WTC11 (cell line): Measurements from ENCODE around the gene CD68. TPM values are rescaled to one million over a fixed set of nuclear protein-coding genes. Genes with fewer than 3 reads are reported as not detected.

ENCODE experiments used
- ATAC-seq: fragments of 200-7000 bp; cut with Tn5 transposase; 2 replicates; pipeline ENCODE4 v1.10.0; 2021; ENCODE audit warnings: mild to moderate bottlenecking, moderate library complexity
- CTCF ChIA-PET: fragments of 300-600 bp; sonication (Branson Sonifier 250); formaldehyde crosslinking; loops from one replicate; lab custom pipeline; 2021; ENCODE audit warnings: antibody characterized with exemption; lab: Charles Lee
- POLR2A ChIA-PET: fragments of 350-600 bp; sonication (Branson Sonifier 250); formaldehyde crosslinking; loops from one replicate; lab custom pipeline; 2021; ENCODE audit warnings: antibody characterized with exemption; lab: Charles Lee
- DNase-seq: peaks from one replicate; pipeline ENCODE4 v3.0.0; 2021; ENCODE audit warnings: low spot score
- H3K27ac Mint-ChIP-seq: 2 replicates; pipeline ENCODE4 v1.8.0; 2021; ENCODE audit warnings: mixed read lengths
- H3K27me3 Mint-ChIP-seq: 2 replicates; pipeline ENCODE4 v1.8.0; 2021; ENCODE audit warnings: low read depth, mild to moderate bottlenecking, moderate library complexity, mixed read lengths
- H3K36me3 Mint-ChIP-seq: 2 replicates; pipeline ENCODE4 v1.8.0; 2021; ENCODE audit warnings: mixed read lengths
- H3K4me1 Mint-ChIP-seq: 2 replicates; pipeline ENCODE4 v1.8.0; 2022; ENCODE audit warnings: mixed read lengths
- H3K4me3 Mint-ChIP-seq: 2 replicates; pipeline ENCODE4 v1.8.0; 2021; ENCODE audit warnings: mild to moderate bottlenecking, moderate library complexity, mixed read lengths
- H3K9me3 Mint-ChIP-seq: 2 replicates; pipeline ENCODE4 v1.8.0; 2021; ENCODE audit warnings: mixed read lengths
- AFF4 ChIP-seq: sonication (generic); formaldehyde crosslinking; IDR thresholded peaks from 2 replicates; pipeline ENCODE4 v1.8.1; 2023; ENCODE audit warnings: mild to moderate bottlenecking, missing genetic modification reagents, borderline replicate concordance
- AR ChIP-seq: fragments of 250-450 bp; sonication (Bioruptor Pico); IDR thresholded peaks from 2 replicates; pipeline ENCODE4 v1.9.0; 2021; ENCODE audit warnings: mild to moderate bottlenecking
- ATF1 ChIP-seq: sonication (generic); formaldehyde crosslinking; IDR thresholded peaks from 2 replicates; pipeline ENCODE4 v1.8.1; 2023; ENCODE audit warnings: mild to moderate bottlenecking, moderate library complexity, missing genetic modification reagents
- CBFB ChIP-seq: sonication (generic); formaldehyde crosslinking; IDR thresholded peaks from 2 replicates; pipeline ENCODE4 v1.8.1; 2022; ENCODE audit warnings: mild to moderate bottlenecking, low read depth, missing genetic modification reagents
- E2F1 ChIP-seq: sonication (generic); formaldehyde crosslinking; IDR thresholded peaks from 2 replicates; pipeline ENCODE4 v1.8.0; 2022; ENCODE audit warnings: mild to moderate bottlenecking, missing genetic modification reagents
- ETV6 ChIP-seq: sonication (generic); formaldehyde crosslinking; IDR thresholded peaks from 2 replicates; pipeline ENCODE4 v1.8.1; 2022; ENCODE audit warnings: mild to moderate bottlenecking, missing genetic modification reagents
- FOXP1 ChIP-seq: sonication (generic); formaldehyde crosslinking; IDR thresholded peaks from 2 replicates; pipeline ENCODE4 v1.8.0; 2022; ENCODE audit warnings: missing genetic modification reagents, mild to moderate bottlenecking, moderate library complexity, borderline replicate concordance
- GRHL2 ChIP-seq: fragments of 250-450 bp; sonication (Bioruptor Pico); IDR thresholded peaks from 2 replicates; pipeline ENCODE4 v1.8.0; 2022; ENCODE audit warnings: mild to moderate bottlenecking, moderate library complexity; ENCODE audit not compliant: insufficient replicate concordance, severe bottlenecking
- IRF1 ChIP-seq: sonication (generic); formaldehyde crosslinking; IDR thresholded peaks from 2 replicates; pipeline ENCODE4 v1.8.0; 2023; ENCODE audit warnings: missing genetic modification reagents
- JAZF1 ChIP-seq: fragments of 250-450 bp; sonication (Bioruptor Pico); IDR thresholded peaks from 2 replicates; pipeline ENCODE4 v1.9.0; 2021; ENCODE audit warnings: moderate library complexity, mild to moderate bottlenecking, inconsistent platforms
- MXD4 ChIP-seq: fragments of 250-450 bp; sonication (Bioruptor Pico); IDR thresholded peaks from 2 replicates; pipeline ENCODE4 v1.8.0; 2021; ENCODE audit warnings: mild to moderate bottlenecking, moderate library complexity, borderline replicate concordance
- NFATC4 ChIP-seq: fragments of 250-450 bp; sonication (Bioruptor Pico); IDR thresholded peaks from 2 replicates; pipeline ENCODE4 v1.9.0; 2021; ENCODE audit warnings: mild to moderate bottlenecking
- PREB ChIP-seq: sonication (generic); formaldehyde crosslinking; IDR thresholded peaks from 2 replicates; pipeline ENCODE4 v1.8.1; 2022; ENCODE audit warnings: mild to moderate bottlenecking, missing genetic modification reagents, moderate library complexity, borderline replicate concordance
- SP1 ChIP-seq: sonication (generic); formaldehyde crosslinking; conservative IDR thresholded peaks from 2 replicates; pipeline ENCODE4 v1.8.1; 2022; ENCODE audit warnings: missing genetic modification reagents
- TEAD1 ChIP-seq: sonication (generic); formaldehyde crosslinking; IDR thresholded peaks from 2 replicates; pipeline ENCODE4 v1.8.0; 2022; ENCODE audit warnings: mild to moderate bottlenecking, missing genetic modification reagents
- TP53 ChIP-seq: sonication (generic); formaldehyde crosslinking; IDR thresholded peaks from 2 replicates; pipeline ENCODE4 v1.8.1; 2023; ENCODE audit warnings: mild to moderate bottlenecking, missing genetic modification reagents
- ZBTB21 ChIP-seq: sonication (generic); formaldehyde crosslinking; IDR thresholded peaks from 2 replicates; pipeline ENCODE4 v1.8.1; 2023; ENCODE audit warnings: mild to moderate bottlenecking, missing genetic modification reagents, borderline replicate concordance
- ZMAT4 ChIP-seq: fragments of 250-450 bp; sonication (Bioruptor Pico); IDR thresholded peaks from 2 replicates; pipeline ENCODE4 v1.9.0; 2021; ENCODE audit warnings: mild to moderate bottlenecking
- ZNF416 ChIP-seq: fragments of 250-450 bp; sonication (Bioruptor Pico); IDR thresholded peaks from 2 replicates; pipeline ENCODE4 v1.9.0; 2021; ENCODE audit warnings: mild to moderate bottlenecking, inconsistent platforms
- ZNF423 ChIP-seq: fragments of 250-450 bp; sonication (Bioruptor Pico); IDR thresholded peaks from 2 replicates; pipeline ENCODE4 v2.1.2; 2022; ENCODE audit warnings: mild to moderate bottlenecking, moderate library complexity
- total RNA-seq: library from RNA; stranded (reverse); gene quantifications from 3 replicates; pipeline ENCODE4 v1.2.3, GENCODE V29; 2021

Gene CD68
- total RNA-seq, 1 experiment from 2014 or later: 0.72 TPM

- DNase-seq (no peak), ATAC-seq (peak; percentile 16)
- H3K9me3 Mint-ChIP-seq: no peaks in the 10 kb centered on the region
- H3K4me3 Mint-ChIP-seq: peak overlapping the region; percentile 54
- POLR2A ChIA-PET: interaction anchor here (1.0 to 1.5 kb wide), 3 partner anchors 11 to 200 kb away, joined by 3 to 6 read pairs (median 3); partner anchors contain the start of genes TP53 and WRAP53
- no peaks in the 10 kb centered on the region for H3K36me3 Mint-ChIP-seq
- TF ChIP-seq ZNF416 (CRISPR knock-in tag) (no peak), ETV6 (CRISPR knock-in tag) (no peak), FOXP1 (no peak), JAZF1 (no peak), GRHL2 (CRISPR knock-in tag) (no peak), SP1 (CRISPR knock-in tag) (no peak), TP53 (CRISPR knock-in tag) (no peak), CBFB (CRISPR knock-in tag) (no peak), ZNF423 (CRISPR knock-in tag) (no peak), AR (no peak), E2F1 (CRISPR knock-in tag) (no peak), AFF4 (CRISPR knock-in tag) (no peak), TEAD1 (CRISPR knock-in tag) (no peak), ATF1 (CRISPR knock-in tag) (no peak), NFATC4 (CRISPR knock-in tag) (no peak), MXD4 (CRISPR knock-in tag) (no peak)
- TF ChIP-seq, all 79 proteins: peak for 0
- Mint-ChIP-seq H3K27me3 (peaks cover 10% of the 10 kb centered on the region), H3K4me1 (peaks cover 6% of the 10 kb centered on the region), H3K27ac (no peak overlapping the region)
- CTCF ChIA-PET: interaction anchor here (1.0 to 2.0 kb wide), 4 partner anchors 9 to 34 kb away, joined by 3 to 19 read pairs (median 5); partner anchors contain the start of gene TNFSF13
Measured at GRCh38 chr17:7549401-7550055, 29.9 kb upstream of the CD68 start.

GRCh38 chr17:7550344-7550743 lies 29.1 kb upstream of the CD68 start:
- Mint-ChIP-seq H3K9me3 (no peaks in the 10 kb centered on the region), H3K27ac (no peak overlapping the region), H3K27me3 (peaks cover 10% of the 10 kb centered on the region), H3K4me3 (no peak overlapping the region), H3K4me1 (peaks cover 9% of the 10 kb centered on the region), H3K36me3 (no peaks in the 10 kb centered on the region)
- CTCF ChIA-PET: interaction anchor here (1.0 to 2.0 kb wide), 4 partner anchors 8 to 35 kb away, joined by 3 to 19 read pairs (median 5); partner anchors contain the start of gene TNFSF13
- POLR2A ChIA-PET: interaction anchor here (1.0 to 1.5 kb wide), 3 partner anchors 10 to 201 kb away, joined by 3 to 6 read pairs (median 3); partner anchors contain the start of genes TP53 and WRAP53
- DNase-seq (no peak), ATAC-seq (no peak)
- TF ChIP-seq GRHL2 (CRISPR knock-in tag): no peak
- no peak for TF ChIP-seq ZNF416 (CRISPR knock-in tag)
- TF ChIP-seq IRF1: no peak
- no peak for TF ChIP-seq ZMAT4 (CRISPR knock-in tag)
- TF ChIP-seq JAZF1: no peak
- TF ChIP-seq ZNF423 (CRISPR knock-in tag): no peak
- TF ChIP-seq ZBTB21: no peak
- no peak for TF ChIP-seq PREB (CRISPR knock-in tag)
